ENCODE measurements around the gene DCUN1D3. TPM values are rescaled to one million over a fixed set of nuclear protein-coding genes. Genes with fewer than 3 reads are reported as not detected.
A peak's percentile ranks its signal among the peaks of the same experiment; 100 is the strongest.

DCUN1D3 gene
- total RNA-seq, 2 donors from 2014 or later: 7.5 to 14.5 TPM

- WGBS, 2 donors: 93 to 98% methylated on average over 3 of the region's 3 CpGs
- DNase-seq: no peak
- Histone ChIP-seq H3K4me1 (peaks cover 48% of the 10 kb centered on the region), H3K27ac (no peak overlapping the region), H3K36me3 (replicated peaks in 1 of 2; ENCODE audit: insufficient read depth in 1 of 2, low read depth in 2 of 2) (no peaks in the 10 kb centered on the region), H3K27me3 (no peaks in the 10 kb centered on the region), H3K9me3 (no peaks in the 10 kb centered on the region), H3K4me3 (no peak overlapping the region)
- intact Hi-C loops (cut with DNase I): no loop called here
- no peak for ATAC-seq
- TF ChIP-seq CTCF (IDR thresholded peaks at IDR 0.05) (no peak), POLR2A (IDR thresholded peaks at IDR 0.05) (no peak)
Measured at GRCh38 chr16:20873331-20873730, 26.8 kb downstream of the DCUN1D3 start.

- Histone ChIP-seq H3K36me3 (replicated peaks in 1 of 2; ENCODE audit: insufficient read depth in 1 of 2, low read depth in 2 of 2) (no peaks in the 10 kb centered on the region), H3K27me3 (no peaks in the 10 kb centered on the region), H3K4me1 (peaks cover 50% of the 10 kb centered on the region), H3K4me3 (no peak overlapping the region), H3K27ac (no peak overlapping the region), H3K9me3 (no peaks in the 10 kb centered on the region)
- TF ChIP-seq POLR2A (IDR thresholded peaks at IDR 0.05) (no peak), CTCF (IDR thresholded peaks at IDR 0.05) (no peak)
- intact Hi-C loops (cut with DNase I): no loop called here
- 69 to 79% methylated on average over 9 of the region's 9 CpGs for WGBS, 2 donors
- DNase-seq (no peak), ATAC-seq (no peak)
Measured at GRCh38 chr16:20871941-20872815, 28.0 kb downstream of the DCUN1D3 start.

GRCh38 chr16:20871258-20871657 lies 28.9 kb downstream of the DCUN1D3 start:
- peaks cover 59% of the 10 kb centered on the region for H3K4me1 ChIP-seq
- intact Hi-C loops (cut with DNase I): no loop called here

GRCh38 chr16:20870122-20870820 lies 29.9 kb downstream of the DCUN1D3 start:
- H3K27me3 ChIP-seq: no peaks in the 10 kb centered on the region
- ATAC-seq: no peak
- intact Hi-C loops (cut with DNase I): no loop called here
- H3K4me1 ChIP-seq: peaks cover 69% of the 10 kb centered on the region
- no peak overlapping the region for H3K4me3 ChIP-seq
- TF ChIP-seq CTCF (IDR thresholded peaks at IDR 0.05) (no peak), POLR2A (IDR thresholded peaks at IDR 0.05) (no peak)
- 76 to 87% methylated on average over 2 of the region's 2 CpGs for WGBS, 2 donors
- H3K9me3 ChIP-seq: no peaks in the 10 kb centered on the region
- no peak for DNase-seq
- H3K36me3 ChIP-seq (replicated peaks in 1 of 2; ENCODE audit: insufficient read depth in 1 of 2, low read depth in 2 of 2): no peaks in the 10 kb centered on the region
- peak overlapping the region in 1 of 4 donors; percentile 15 for H3K27ac ChIP-seq

More at GRCh38 chr16:20871258-20871657, 28.9 kb downstream of the DCUN1D3 start:
- DNase-seq (no peak), ATAC-seq (no peak)
- no peaks in the 10 kb centered on the region for H3K27me3 ChIP-seq
- no peak overlapping the region for H3K4me3 ChIP-seq
- TF ChIP-seq POLR2A (IDR thresholded peaks at IDR 0.05): no peak
- TF ChIP-seq CTCF (IDR thresholded peaks at IDR 0.05): no peak
- no peak overlapping the region for H3K27ac ChIP-seq
- no peaks in the 10 kb centered on the region for H3K9me3 ChIP-seq
- no peaks in the 10 kb centered on the region for H3K36me3 ChIP-seq (replicated peaks in 1 of 2; ENCODE audit: insufficient read depth in 1 of 2, low read depth in 2 of 2)
- 42 to 64% methylated on average over 2 of the region's 2 CpGs for WGBS, 2 donors

All from body of pancreas (tissue), 4 donors.